Thyroid gland (tissue), 4 donors: ENCODE measurements around the gene PDE1C. TPM values are rescaled to one million over a fixed set of nuclear protein-coding genes. Genes with fewer than 3 reads are reported as not detected.

Experiments used
- DNase-seq, 2 donors: peaks; one replicate each; pipeline ENCODE4 v3.0.0-alpha.2; 2019
- H3K27ac ChIP-seq, 3 donors: fragments of 200-600 bp; sonication (generic); 1 replicate in 2 of 3; 2 replicates in 1 of 3; pipeline ENCODE4 v1.5.1; 2016 to 2019; ENCODE audit warnings: mild to moderate bottlenecking in 1 of 3, moderate library complexity in 1 of 3
- H3K27me3 ChIP-seq: fragments of 200-600 bp; sonication (generic); one replicate; pipeline ENCODE4 v1.5.1; 2019
- H3K36me3 ChIP-seq, 2 donors: fragments of 200-600 bp; sonication (generic); one replicate each; pipeline ENCODE4 v1.5.1; 2016 to 2019
- H3K4me1 ChIP-seq, 2 donors: fragments of 200-600 bp; sonication (generic); one replicate each; pipeline ENCODE4 v1.5.1; 2017 to 2019
- H3K4me3 ChIP-seq, 3 donors: fragments of 200-600 bp; sonication (generic); replicated peaks in 1 of 3; 1 replicate in 2 of 3; 2 replicates in 1 of 3; pipeline ENCODE4 v1.5.1; 2016; ENCODE audit warnings: mild to moderate bottlenecking in 1 of 3
- H3K9me3 ChIP-seq: fragments of 200-600 bp; sonication (generic); one replicate; pipeline ENCODE4 v1.5.1; 2017
- POLR2A ChIP-seq, 2 donors: fragments of 450-650 bp; IDR thresholded peaks; one replicate each; pipeline ENCODE4 v1.6.1; 2017; ENCODE audit warnings: antibody characterized with exemption in 2 of 2, mild to moderate bottlenecking in 2 of 2, moderate library complexity in 1 of 2
- WGBS, 2 donors: methylation state at CpG; one replicate each; pipeline ENCODE4 v1.1.5; 2017; 5-methylcytosine and 5-hydroxymethylcytosine counted together
- intact Hi-C: fragments of 100-400 bp; cut with DNase I; formaldehyde crosslinking; loops from one replicate; pipeline ENCODE4 v1.15.1; 2023
- total RNA-seq, 4 donors: library from RNA; depleted of rRNA; stranded (reverse); fragments of >200 nt; gene quantifications; one replicate each; pipeline ENCODE4 v1.2.3, GENCODE V29; 2016
- TF ChIP-seq, protein P1 (sequence below), 6 experiments: fragments of 200-600 bp in 3 of 6; fragments of 450-650 bp in 3 of 6; sonication (generic) in 3 of 6; IDR thresholded peaks; one replicate each; pipeline ENCODE4 v1.5.1; 2016 to 2019; ENCODE audit warnings: antibody characterized with exemption in 6 of 6, mild to moderate bottlenecking in 2 of 6, inconsistent platforms in 1 of 6, moderate library complexity in 1 of 6

The PDE1C gene
- total RNA-seq, 4 donors from 2014 or later = 2.8 to 7.8 (median 4.0) TPM

DNA sequence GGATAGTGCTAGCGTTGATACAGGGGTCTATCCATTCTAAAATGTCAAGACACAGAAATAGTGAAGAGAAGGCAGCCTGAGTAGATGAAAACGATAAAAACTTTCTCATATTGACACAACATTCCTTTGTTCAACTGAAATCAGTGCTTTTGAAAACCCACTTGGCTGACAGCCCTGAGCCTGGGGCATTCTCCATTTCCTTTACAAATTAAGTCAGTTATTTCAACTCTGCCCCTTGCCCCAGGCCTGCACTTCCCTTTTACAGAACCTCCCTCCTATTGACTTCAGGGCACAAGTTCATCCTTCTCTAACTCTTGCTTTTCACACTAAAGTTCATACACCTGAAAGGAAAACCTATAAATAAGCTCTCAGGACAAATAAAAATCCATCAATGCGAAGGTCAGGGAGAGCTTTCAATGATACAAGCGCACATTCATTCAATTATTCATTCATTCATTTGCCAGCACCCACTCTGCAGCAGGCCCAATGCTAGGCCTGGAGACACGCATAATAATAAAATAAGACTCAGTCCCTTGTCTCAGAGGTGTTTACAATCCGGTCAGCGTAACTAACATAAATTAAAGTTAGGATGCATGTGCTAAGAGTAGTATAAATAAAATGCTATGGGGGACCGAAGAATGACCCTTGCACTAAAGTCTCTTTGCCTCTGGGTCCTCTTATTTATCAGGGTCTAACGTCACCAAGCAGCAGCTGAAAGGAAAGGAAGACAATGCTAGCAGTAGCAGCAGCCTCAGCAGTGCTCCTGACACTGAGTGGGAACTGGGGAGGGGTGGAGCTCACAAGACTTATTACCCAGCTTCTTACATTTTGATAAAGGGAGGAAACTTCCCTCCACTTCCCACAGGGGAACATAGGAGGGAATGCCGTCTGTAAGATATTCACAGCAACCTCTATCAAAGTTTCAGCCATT is 134.8 kb downstream of the PDE1C start:
- H3K27me3 ChIP-seq = no peaks in the 10 kb centered on the region
- 71 to 72% methylated on average over 10 of the region's 10 CpGs for WGBS, 2 donors
- no peaks in the 10 kb centered on the region for H3K36me3 ChIP-seq
- DNase-seq = no peak
- H3K4me1 ChIP-seq = no peaks in the 10 kb centered on the region
- no peaks in the 10 kb centered on the region for H3K9me3 ChIP-seq
- intact Hi-C loops = no loop called here
- H3K27ac ChIP-seq = no peak overlapping the region
- H3K4me3 ChIP-seq = no peak overlapping the region
- TF ChIP-seq, protein P1, sequence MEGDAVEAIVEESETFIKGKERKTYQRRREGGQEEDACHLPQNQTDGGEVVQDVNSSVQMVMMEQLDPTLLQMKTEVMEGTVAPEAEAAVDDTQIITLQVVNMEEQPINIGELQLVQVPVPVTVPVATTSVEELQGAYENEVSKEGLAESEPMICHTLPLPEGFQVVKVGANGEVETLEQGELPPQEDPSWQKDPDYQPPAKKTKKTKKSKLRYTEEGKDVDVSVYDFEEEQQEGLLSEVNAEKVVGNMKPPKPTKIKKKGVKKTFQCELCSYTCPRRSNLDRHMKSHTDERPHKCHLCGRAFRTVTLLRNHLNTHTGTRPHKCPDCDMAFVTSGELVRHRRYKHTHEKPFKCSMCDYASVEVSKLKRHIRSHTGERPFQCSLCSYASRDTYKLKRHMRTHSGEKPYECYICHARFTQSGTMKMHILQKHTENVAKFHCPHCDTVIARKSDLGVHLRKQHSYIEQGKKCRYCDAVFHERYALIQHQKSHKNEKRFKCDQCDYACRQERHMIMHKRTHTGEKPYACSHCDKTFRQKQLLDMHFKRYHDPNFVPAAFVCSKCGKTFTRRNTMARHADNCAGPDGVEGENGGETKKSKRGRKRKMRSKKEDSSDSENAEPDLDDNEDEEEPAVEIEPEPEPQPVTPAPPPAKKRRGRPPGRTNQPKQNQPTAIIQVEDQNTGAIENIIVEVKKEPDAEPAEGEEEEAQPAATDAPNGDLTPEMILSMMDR (IDR thresholded peaks at IDR 0.05) = no peak
- TF ChIP-seq POLR2A (IDR thresholded peaks at IDR 0.05) = no peak

DNA sequence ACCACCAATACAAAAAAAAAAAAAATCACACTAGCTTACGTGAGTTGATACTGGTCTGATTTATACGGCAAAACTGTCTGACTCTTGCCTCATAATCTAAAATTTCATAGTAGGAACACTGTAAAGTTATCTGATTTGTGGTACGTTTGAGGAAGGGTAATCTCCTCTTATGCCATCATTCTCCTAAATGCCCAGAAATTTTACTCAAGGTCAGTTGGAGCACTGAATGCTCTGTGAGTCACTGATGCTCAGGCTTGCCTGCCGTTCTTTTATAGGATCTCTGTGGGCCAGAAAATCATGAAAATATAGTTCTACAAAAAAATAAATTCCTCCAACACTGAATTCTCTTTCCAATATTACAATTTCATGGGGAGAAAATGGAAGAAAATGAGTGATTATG is 135.7 kb downstream of the PDE1C start:
- no peak for TF ChIP-seq POLR2A (IDR thresholded peaks at IDR 0.05)
- TF ChIP-seq, protein P1 (IDR thresholded peaks at IDR 0.05) = no peak
- 82 to 85% methylated on average over 4 of the region's 4 CpGs for WGBS, 2 donors
- Histone ChIP-seq H3K27me3 (no peaks in the 10 kb centered on the region), H3K36me3 (no peaks in the 10 kb centered on the region), H3K4me1 (no peaks in the 10 kb centered on the region), H3K9me3 (no peaks in the 10 kb centered on the region), H3K4me3 (no peak overlapping the region), H3K27ac (no peak overlapping the region)
- no peak for DNase-seq
- intact Hi-C loops = no loop called here

DNA sequence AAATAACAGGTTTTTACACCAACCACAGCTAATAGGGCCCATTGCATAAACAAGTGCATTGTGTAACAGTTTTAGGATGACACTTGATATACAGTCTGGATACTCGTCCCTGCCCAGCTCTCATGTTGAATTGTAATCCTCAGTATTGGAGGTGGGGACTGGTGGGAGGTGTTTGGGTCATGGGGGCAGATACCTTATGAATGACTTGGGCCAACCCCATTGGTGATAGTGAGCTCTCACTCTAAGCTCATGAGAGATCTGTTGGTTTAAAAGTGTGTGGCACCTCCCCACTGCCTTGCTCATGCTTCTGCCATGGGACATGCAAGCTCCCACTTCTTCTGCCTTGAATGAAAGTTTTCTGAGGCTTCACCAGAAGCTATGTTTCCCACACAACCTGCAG is 136.7 kb downstream of the PDE1C start:
- Histone ChIP-seq H3K27ac (no peak overlapping the region), H3K36me3 (no peaks in the 10 kb centered on the region), H3K9me3 (no peaks in the 10 kb centered on the region), H3K27me3 (no peaks in the 10 kb centered on the region), H3K4me3 (no peak overlapping the region), H3K4me1 (no peaks in the 10 kb centered on the region)
- no peak for DNase-seq
- intact Hi-C loops = no loop called here
- TF ChIP-seq, protein P1 (IDR thresholded peaks at IDR 0.05) = no peak
- no peak for TF ChIP-seq POLR2A (IDR thresholded peaks at IDR 0.05)
- WGBS, 2 donors = 63 to 67% methylated on average over 1 of the region's 1 CpG

DNA sequence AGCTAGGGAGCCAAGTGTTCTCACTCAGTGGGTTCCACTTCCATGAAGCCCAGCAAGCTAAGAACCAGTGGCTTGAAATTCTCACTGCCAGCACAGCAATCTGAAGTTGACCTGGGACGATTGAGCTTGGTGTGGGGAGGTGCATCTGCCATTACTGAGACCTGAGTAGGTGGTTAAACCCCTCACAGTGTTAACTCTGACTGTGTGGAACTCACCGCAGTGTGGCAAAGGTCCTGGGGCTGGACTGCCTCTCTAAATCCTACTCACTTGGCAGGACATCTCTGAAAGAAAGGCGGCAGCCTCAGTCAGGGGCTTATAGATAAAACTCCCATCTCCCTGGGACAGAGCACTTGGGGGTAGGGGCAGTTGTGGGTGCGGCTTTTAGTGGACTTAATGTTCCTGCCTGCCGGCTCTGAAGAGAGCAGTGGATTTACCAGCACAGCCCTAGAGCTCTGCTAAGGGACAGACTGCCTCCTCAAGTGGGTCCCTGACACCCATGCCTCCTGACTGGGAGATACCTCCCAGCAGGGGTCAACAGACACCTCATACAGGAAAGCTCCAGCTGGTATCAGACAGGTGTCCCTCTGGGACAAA is 143.1 kb downstream of the PDE1C start:
- Histone ChIP-seq H3K36me3 (no peaks in the 10 kb centered on the region), H3K27me3 (no peaks in the 10 kb centered on the region), H3K4me1 (no peaks in the 10 kb centered on the region), H3K9me3 (no peaks in the 10 kb centered on the region), H3K27ac (no peak overlapping the region), H3K4me3 (no peak overlapping the region)
- TF ChIP-seq, protein P1 (IDR thresholded peaks at IDR 0.05) = no peak
- no peak for TF ChIP-seq POLR2A (IDR thresholded peaks at IDR 0.05)
- intact Hi-C loops = no loop called here
- WGBS, 2 donors = 67 to 71% methylated on average over 4 to 5 of the region's 5 CpGs
- no peak for DNase-seq
